ENCODE results near the gene ADAM22.

ADAM22 gene

GRCh38 chr7:88176190-88176589 lies 242.1 kb downstream of the ADAM22 start:
- no peak for DNase-seq

DNA sequence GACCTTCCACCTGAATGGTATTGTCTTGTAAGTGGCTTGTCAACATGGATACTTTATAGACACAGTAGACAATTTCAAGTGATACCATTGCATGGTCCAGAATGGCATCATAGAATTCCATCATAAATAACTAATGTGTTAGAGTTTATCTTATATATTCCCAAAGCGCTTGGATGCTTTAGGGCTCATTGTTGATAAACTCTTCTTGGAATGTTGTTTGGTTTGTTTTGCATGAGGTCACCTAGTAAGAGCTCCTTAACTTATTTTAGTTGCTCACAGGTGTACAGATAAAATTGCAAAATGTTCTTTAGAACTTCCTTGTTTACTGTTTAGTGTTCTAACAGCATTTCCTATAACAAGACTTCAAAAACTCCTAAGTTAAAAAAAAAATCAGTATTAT lies 249.0 kb downstream of the ADAM22 start:
- DNase-seq = no peak

DNA sequence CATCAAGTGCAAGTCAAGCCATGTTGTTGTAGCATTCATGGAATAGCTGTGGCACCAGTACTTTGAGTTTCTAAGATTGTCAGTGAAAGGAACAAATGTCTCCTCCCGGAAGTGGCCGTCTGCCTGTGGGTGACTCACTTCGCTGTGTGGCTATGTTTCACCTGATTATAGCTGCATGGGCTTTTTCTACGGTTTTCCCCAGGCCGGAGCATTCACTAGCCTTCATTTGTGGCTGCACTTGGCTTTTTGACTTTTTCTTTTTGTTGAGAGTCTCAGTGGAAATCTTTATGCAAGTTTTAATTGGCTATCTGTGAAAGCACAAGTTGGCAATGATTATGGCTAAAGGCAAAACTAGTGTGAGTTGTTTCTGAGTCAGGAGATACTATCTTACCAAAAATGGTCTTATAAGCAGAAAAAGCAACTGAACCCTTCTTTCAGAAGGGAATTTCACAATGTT lies 250.8 kb downstream of the ADAM22 start:
- no peak for DNase-seq

DNA sequence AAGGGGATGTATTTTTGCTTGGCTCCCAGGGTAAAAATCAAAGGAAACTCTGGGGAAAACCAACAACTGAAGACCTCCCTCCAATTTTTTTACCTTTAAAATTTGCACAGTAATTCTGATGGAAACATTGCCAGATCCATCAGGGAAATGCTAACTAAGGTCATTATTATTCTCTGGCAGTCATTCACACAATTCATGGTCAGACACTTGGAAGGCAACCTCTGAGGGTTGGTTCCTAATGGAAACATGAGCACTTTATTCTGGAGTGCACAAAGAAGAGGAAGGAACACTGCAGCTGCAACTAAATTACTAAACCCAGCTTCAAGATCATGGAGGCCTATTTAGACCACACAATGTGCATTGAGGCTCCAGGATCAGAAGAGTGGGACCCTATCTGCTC lies 251.6 kb downstream of the ADAM22 start:
- DNase-seq = no peak

DNA sequence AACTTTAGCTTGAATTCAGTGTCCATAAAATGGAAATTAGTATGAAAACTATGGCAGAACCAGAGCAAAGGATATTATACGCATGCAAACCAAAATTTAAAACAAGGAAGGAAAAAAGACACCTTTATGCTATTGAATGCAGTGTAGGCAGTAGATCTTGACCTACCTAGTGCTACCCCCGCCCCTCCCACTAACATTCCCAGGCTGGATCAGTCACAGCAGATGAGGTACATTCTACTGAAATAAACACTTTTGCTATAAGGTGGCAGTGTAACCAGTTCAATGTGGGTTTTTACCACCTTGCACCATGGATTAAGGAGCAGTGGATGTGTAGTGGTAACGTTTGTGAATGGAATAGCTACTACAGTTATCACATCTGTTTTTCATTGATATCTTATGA lies 257.9 kb downstream of the ADAM22 start:
- no peak for DNase-seq

DNA sequence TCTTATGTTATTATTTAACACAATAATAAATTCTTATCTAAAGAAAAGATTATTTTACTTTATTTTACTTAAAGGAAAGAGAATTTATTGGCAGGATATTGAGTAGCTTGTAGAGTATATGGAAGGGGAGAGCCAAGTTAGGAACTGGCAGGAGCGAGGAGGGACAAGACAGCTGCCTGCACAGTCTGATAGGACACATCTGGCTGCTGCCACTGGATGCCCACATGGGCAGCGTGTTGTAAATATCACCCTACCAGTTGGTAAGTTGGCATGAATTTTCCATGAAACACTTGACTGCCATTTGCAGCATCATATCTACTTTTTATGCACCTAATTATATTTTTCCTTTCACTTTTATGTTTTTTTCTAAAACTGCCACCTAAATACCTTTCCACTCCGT lies 266.2 kb downstream of the ADAM22 start:
- no peak for DNase-seq

DNA sequence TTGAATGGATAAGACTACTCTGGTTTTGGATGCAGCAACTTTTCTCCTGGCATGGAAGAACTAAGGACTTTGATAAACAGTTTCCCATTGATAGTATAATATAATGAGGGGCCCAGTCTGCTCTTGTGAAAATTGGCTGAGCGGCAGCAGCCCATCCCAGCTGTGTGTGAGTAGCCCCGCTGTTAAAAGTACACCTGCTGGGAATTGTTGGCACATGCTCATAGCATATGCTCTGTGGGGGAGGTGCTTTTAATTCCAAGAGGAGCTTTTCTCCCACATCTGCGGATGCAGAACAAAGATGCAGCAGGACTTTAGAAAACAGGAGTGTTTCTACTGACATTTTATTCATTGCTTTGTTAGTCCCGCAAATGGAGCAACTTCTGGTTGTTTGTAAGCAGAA lies 266.7 kb downstream of the ADAM22 start:
- DNase-seq = peak; percentile 49

DNA sequence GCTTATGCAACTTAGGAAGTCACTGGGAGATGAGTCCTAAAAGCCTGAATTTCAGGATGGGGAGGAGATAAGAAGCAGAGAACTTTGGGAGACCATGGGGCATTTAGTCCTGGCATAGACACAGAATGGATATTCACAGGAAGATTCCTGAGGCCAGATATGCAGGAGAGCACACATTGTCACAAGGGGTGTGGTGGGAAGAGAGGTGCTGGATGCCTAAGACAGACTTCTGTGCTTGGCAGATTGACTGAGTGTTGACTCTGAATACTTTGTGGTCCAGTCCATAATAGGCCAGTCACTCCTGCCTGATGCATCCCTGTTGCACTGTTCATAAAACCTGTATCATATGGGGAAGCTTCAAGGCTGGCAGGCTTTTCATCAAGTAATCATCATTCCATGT lies 267.3 kb downstream of the ADAM22 start:
- no peak for DNase-seq

- no peak for DNase-seq
These were observed 268.2 kb downstream of the ADAM22 start for GRCh38 chr7:88202278-88202677.

DNA sequence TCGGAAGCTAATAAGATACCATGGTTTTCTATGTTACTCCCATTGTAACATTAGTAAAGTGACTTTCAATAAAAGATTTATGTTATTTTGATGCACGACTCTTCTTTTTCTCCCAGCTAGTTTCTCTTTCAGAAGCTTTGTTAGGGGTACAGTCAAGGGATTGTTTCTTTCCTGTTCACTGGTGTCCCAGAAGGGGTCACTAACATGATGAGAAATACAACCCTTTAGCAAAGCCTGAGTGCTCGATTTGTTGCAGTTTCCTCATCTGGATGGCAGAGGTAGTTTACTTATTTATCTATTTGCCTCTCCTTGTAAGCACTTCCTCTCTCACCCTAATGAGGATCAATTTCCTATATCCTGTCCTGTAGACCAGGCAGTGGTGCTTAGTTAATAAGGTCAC lies 268.7 kb downstream of the ADAM22 start:
- DNase-seq = no peak

- no peak for DNase-seq
These were observed 269.4 kb downstream of the ADAM22 start for GRCh38 chr7:88203401-88203800.

- no peak for DNase-seq
These were observed 270.6 kb downstream of the ADAM22 start for GRCh38 chr7:88204525-88205110.

DNA sequence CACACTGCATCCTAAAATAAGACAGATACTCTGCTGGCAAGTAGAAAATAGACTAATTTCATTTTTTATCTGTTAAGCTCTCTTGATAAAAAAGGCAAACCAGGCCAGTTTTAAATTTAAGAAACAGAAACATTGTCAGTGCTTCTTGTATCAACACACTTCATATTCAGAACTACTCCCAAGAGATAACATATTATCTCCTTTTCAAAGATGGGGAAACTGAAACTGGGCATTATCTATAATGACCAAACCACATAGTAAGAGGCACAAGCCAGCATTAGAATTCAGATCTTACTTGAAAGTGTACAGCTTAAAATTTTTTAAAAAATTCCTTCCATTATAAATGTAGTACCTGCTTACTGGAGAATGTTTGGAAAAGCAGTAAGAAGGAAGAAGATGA lies 271.1 kb downstream of the ADAM22 start:
- DNase-seq = no peak

- no peak for DNase-seq
These were observed 272.2 kb downstream of the ADAM22 start for GRCh38 chr7:88206254-88206653.

DNA sequence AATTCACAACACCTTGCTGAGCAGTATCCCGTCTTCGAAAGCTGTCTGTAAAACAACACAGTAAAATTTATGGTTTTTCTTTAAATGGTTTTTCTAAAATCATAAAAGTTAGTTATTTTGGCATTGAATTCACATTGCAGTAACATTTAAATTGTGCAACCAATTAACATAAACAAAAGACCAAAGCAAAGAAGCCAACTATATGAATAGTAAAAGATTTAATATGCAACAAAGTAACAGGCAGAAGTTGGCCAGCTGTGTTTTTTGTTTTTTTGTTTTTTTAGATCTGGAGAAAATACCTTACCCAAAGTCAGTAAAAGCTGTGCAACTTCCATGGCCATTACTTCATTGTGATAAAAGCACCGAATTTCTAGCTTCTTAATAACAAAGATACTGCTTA lies 274.5 kb downstream of the ADAM22 start:
- DNase-seq = no peak

GRCh38 chr7:88212918-88213317 lies 278.9 kb downstream of the ADAM22 start:
- no peak for DNase-seq

DNA sequence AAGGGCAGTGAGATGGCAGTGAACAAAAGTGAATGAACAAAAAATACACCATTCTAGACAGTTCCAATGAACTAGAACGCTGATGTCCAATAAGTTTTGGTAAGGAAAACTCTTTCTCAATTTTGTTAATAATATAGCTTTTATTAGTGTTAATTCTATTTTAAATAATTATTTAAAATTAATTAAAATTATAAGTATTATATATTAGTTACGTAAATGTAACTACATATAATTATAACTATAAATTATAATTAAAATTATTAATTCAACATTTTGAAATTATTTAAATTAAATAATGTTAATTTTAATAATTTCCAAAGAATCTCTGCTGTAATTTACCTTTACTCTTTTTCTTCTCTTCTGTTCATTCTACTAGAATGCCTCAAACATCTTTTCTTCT lies 280.4 kb downstream of the ADAM22 start:
- DNase-seq = no peak

GRCh38 chr7:88215295-88215694 lies 281.2 kb downstream of the ADAM22 start:
- no peak for DNase-seq

DNA sequence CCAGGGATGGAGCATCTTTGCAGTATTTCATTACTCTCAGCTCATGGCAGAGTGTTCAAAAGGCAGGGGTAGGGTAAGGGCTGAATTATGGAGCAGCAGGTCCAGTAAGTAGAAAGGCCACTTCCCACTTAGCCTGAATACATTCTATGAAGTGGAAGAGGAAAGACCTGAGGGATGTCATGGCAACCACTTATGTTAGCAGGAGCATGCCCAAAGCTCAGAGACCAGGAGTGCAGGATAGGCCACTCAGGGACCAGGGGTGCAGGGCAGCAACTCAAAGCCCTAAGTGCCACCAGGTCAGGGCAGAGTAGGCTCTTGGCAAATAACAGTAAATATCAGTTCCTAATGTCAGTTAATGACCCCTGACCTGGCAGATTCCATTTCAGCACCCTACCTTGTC lies 282.2 kb downstream of the ADAM22 start:
- DNase-seq = no peak

- no peak for DNase-seq
These were observed 283.8 kb downstream of the ADAM22 start for GRCh38 chr7:88217675-88218428.

GRCh38 chr7:88218429-88218745 lies 284.3 kb downstream of the ADAM22 start:
- no peak for DNase-seq

DNA sequence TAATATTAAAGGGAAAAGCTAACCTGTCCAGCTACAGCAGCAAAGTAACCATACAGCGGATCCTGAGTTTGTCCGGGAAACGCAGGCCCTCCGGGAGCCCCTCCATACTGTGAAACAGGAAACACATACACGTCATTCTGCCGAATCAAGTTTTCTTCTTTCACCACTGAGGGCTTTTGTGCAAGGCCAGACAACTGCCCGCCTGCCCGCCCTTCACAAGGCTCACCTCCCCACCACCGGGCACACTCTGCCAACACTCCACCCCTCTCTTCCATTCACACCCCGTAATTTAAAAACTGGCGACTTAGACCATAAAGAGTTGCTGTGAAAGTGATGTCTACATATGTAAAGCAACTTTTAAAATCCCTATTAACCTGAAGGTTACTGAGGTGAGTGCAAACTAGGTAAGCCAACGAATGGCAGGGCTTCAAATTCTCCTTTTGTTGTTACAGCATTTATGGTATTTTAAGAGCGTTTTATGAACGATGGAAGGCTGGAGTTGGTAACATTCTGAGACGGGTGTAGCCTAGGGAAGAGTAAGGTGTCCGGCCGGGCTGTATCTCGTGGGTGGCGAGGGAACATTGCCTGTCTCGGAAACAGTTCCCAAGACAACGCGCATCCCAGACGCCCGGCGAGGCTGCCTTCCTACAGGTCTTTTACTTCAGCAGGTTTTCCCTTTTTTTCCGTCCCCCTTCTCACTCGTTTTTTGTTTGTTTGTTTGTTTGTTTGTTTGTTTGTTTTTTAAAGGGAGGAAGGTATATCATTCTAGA lies 285.0 kb downstream of the ADAM22 start:
- DNase-seq = no peak

- peak; percentile 70 for DNase-seq
These were observed 286.0 kb downstream of the ADAM22 start, which contains the start of gene SRI for GRCh38 chr7:88219781-88220747. Gene SRI (minus strand): TSS chr7:88220038. CDS start chr7:88220026, 12 bp downstream.
